NCI-H524 treated with DMSO at 0.1 percent for 48 hours (cell line): Measurements from ENCODE around the gene ADD1.

ENCODE experiments used
- DNase-seq: peaks from one replicate; lab custom pipeline; 2025; lab: John Stamatoyannopoulos, UW

ADD1 gene

GRCh38 chr4:2860391-2861348, 17.0 kb downstream of the ADD1 start:
- DNase-seq, result no peak

GRCh38 chr4:2861631-2862436, 18.2 kb downstream of the ADD1 start:
- DNase-seq, result no peak

DNA sequence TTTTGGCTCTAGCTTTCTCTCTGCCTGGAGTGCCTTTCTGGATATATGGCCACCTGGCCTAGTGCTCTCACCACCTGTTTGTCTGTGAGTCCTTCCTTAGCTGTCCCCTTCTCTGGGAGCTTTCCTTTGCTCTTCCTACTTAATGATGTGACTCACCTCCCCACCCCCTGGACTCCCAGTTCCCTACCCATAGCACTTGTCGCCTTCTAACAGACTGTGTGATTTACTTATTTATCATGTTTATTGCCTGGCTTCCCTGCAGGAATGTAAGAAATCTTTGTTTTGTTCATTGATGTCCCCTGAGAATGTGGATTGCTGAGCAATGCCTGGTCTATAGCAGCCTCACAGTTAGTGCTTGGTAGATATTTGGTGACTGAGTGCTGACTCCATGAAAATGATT, 18.9 kb downstream of the ADD1 start:
- DNase-seq, result no peak

DNA sequence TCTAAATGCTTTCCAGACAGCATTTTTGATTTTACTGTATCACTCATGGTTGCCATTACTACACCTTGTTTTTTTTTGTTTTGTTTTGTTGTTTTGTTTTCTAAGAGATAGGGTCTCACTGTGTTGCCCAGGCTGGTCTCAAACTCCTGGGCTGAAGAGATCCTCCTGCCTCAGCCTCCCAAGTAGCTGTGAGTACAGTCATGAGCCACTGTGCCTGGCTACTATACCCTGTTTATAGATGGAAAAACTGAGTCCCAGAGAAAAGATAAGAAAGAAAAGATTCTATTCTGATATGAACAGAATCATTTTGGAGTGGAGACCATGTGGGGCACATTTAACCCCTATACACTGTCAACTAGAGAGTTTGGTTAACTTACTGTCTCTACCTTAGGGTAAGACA, 20.0 kb downstream of the ADD1 start:
- DNase-seq, result no peak

- no peak for DNase-seq
Measured at GRCh38 chr4:2865196-2865780, 21.6 kb downstream of the ADD1 start.

GRCh38 chr4:2866160-2866861, 22.7 kb downstream of the ADD1 start:
- no peak for DNase-seq

GRCh38 chr4:2866891-2867290, 23.2 kb downstream of the ADD1 start:
- DNase-seq, result no peak

GRCh38 chr4:2867758-2868491, 24.3 kb downstream of the ADD1 start:
- peak; percentile 66 for DNase-seq

DNA sequence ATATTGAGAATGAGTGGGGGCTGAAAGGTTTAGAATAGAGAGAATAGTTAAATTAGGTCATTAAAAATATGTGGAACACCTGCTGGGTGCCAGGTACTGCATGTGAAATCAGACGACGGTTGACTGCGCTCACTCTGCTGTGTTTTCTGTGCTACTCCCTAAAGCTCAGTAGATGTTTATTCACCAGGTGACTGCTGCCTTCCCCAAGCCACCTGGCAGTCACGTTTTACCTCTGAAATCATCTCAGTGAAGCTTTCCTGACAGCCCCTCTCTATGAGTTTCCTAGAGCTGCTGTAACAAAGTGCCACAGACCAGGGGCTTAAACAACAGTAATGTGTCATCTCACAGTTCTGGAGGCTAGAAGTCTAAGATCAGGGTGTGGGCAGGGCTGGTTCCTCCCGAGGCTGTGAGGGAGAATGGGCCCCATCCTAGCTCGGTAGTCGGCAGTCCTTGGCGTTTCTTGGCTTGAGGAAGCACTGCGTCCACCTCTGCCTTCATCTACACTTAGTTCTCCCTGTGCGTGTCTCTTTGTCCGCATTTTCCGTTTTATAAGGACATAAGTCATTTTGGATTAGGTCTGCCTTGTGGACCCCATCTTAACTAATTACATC, 25.3 kb downstream of the ADD1 start:
- DNase-seq, result no peak

- DNase-seq, result peak; percentile 20
Measured at GRCh38 chr4:2869659-2870058, 26.0 kb downstream of the ADD1 start.

- no peak for DNase-seq
Measured at GRCh38 chr4:2870082-2870481, 26.4 kb downstream of the ADD1 start.

GRCh38 chr4:2871466-2871865, 27.8 kb downstream of the ADD1 start:
- DNase-seq, result no peak

GRCh38 chr4:2871911-2872310, 28.3 kb downstream of the ADD1 start:
- DNase-seq, result no peak

GRCh38 chr4:2873329-2873728, 29.7 kb downstream of the ADD1 start:
- DNase-seq, result no peak

GRCh38 chr4:2874861-2875260, 31.2 kb downstream of the ADD1 start:
- no peak for DNase-seq

- no peak for DNase-seq
Measured at GRCh38 chr4:2875556-2875955, 31.9 kb downstream of the ADD1 start.

- DNase-seq, result no peak
Measured at GRCh38 chr4:2878346-2878745, 34.7 kb downstream of the ADD1 start.

DNA sequence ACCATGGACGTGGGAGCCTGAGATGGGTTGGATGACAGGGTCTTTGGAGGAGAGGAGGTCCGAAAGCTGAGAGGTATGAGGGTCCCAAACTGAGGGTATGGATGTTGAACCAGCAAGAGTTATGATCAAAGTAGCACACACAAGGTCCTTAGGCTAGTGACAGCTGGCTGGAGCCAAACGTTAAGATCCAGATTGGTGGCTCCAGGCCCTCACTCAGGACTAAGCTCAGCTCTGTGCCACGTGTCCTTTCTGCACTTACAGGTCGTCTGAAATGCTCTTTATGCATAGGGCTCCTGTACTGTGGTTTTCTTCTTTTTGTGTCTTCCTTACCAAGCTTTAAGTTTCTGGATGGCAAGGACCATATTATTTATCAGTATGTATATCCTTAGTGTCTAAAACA, 35.4 kb downstream of the ADD1 start:
- DNase-seq, result peak; percentile 43

DNA sequence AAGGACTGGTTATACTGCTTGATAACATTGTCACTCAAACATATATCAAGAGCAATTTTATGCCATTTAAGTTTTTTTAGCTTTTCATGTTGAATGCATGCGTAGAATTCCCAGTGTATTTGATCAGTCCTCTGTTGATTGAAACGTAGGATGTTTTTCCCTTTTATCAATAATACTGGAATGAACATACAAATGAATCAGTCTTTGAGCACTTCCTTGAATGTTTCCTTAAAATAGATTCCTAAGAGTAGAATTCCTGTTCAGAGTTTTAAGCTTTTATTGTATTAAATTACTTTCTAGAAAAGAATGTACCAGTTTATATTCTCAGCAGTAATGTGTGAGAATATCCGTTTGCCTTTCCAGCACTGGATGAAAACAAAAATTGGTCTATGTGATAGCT, 37.8 kb downstream of the ADD1 start:
- no peak for DNase-seq

- no peak for DNase-seq
Measured at GRCh38 chr4:2882341-2882740, 38.7 kb downstream of the ADD1 start.

DNA sequence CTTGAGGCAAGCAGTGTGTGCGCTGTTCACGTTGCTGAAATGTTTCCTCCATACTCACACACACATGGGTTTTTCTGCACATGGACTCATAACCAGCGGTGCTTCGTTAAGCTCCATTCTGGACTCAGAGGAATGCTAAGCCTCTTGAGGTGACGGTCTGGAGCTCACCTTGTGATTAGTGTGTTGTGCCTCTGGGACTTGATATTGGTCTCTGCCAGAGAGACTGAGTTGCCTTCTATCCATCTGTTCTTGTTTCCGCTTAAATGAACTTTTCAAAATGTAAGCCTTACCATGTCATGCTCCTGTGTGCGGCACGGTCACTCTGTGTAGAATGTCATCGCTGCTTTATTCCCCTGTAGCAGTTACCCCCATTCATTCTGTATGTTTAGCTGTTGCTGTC, 42.5 kb downstream of the ADD1 start:
- peak; percentile 82 for DNase-seq
